Esophagus muscularis mucosa (tissue), 4 donors: ENCODE measurements around the gene GEMIN8. TPM values are rescaled to one million over a fixed set of nuclear protein-coding genes. Genes with fewer than 3 reads are reported as not detected.

Experiments
- DNase-seq: peaks from one replicate; pipeline ENCODE4 v3.0.0-alpha.2; 2017; ENCODE audit errors: extremely low spot score
- H3K27ac ChIP-seq, 4 donors: fragments of 200-600 bp; sonication (generic); replicated peaks in 1 of 4; 1 replicate in 3 of 4; 2 replicates in 1 of 4; pipeline ENCODE4 v1.5.1; 2016 to 2019; ENCODE audit warnings: mild to moderate bottlenecking in 1 of 4
- H3K27me3 ChIP-seq, 4 donors: fragments of 200-600 bp; sonication (generic); one replicate each; pipeline versions ENCODE4 v1.5.1 to v1.6.0; 2016 to 2019
- H3K36me3 ChIP-seq, 4 donors: fragments of 200-600 bp; sonication (generic); one replicate each; pipeline ENCODE4 v1.5.1; 2016 to 2019
- H3K4me1 ChIP-seq, 4 donors: fragments of 200-600 bp; sonication (generic); one replicate each; pipeline ENCODE4 v1.5.1; 2016 to 2019
- H3K4me3 ChIP-seq, 4 donors: fragments of 200-600 bp; sonication (generic); 1 replicate in 2 of 4; 2 replicates in 2 of 4; pipeline ENCODE4 v1.5.1; 2016 to 2019; ENCODE audit warnings: mild to moderate bottlenecking in 4 of 4, moderate library complexity in 1 of 4
- H3K9me3 ChIP-seq, 4 donors: fragments of 200-600 bp; sonication (generic); 1 replicate in 3 of 4; 2 replicates in 1 of 4; pipeline ENCODE4 v1.5.1; 2016 to 2019
- EP300 ChIP-seq: sonication (generic); formaldehyde crosslinking; IDR thresholded peaks from one replicate; pipeline ENCODE4 v1.6.1; 2017; ENCODE audit warnings: antibody characterized with exemption
- POLR2A ChIP-seq: fragments of 450-650 bp; IDR thresholded peaks from one replicate; pipeline ENCODE4 v1.6.1; 2017; ENCODE audit warnings: antibody characterized with exemption, moderate library complexity, mild to moderate bottlenecking, low read depth
- POLR2AphosphoS5 ChIP-seq, 2 donors: sonication (generic); formaldehyde crosslinking; IDR thresholded peaks; one replicate each; pipeline ENCODE4 v1.6.1; 2017; ENCODE audit warnings: antibody characterized with exemption in 2 of 2
- WGBS: methylation state at CpG from one replicate; pipeline ENCODE4 v1.1.5; 2018; 5-methylcytosine and 5-hydroxymethylcytosine counted together
- intact Hi-C: fragments of 100-400 bp; cut with DNase I; formaldehyde crosslinking; loops from one replicate; pipeline ENCODE4 v1.15.1; 2023
- total RNA-seq, 4 donors: library from RNA; depleted of rRNA; stranded (reverse); fragments of >200 nt; gene quantifications; one replicate each; pipeline versions ENCODE4 v1.1.0 to v1.2.1, GENCODE V29; 2016
- TF ChIP-seq, protein P1 (sequence below), 3 experiments: fragments of 200-600 bp in 2 of 3; fragments of 450-650 bp in 1 of 3; sonication (generic) in 2 of 3; IDR thresholded peaks; one replicate each; pipeline ENCODE4 v1.5.1; 2017 to 2019; ENCODE audit warnings: antibody characterized with exemption in 3 of 3, mild to moderate bottlenecking in 2 of 3, moderate library complexity in 1 of 3

The GEMIN8 gene
- total RNA-seq, 4 donors from 2014 or later: 14.4 to 31.0 (median 25.3) TPM

DNA sequence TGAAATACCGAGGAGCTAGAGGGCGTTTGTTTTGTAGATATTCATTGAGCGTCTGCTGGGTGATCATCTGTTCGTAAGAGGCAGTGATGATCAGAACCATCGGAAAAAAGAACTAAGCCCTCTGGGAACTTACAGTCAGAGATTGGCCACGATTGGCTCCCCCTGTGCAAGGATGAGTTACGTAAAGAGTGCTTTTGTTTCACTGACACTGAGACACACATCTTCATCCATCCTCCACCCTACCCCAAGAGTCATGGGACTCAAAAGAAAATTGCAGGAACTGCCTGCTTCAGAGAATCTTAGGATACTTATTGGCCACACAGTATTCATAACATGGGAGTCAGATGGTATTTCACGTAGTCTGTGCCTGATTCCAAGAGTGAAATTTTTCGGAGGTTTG is 62.1 kb downstream of the GEMIN8 start:
- H3K4me1 ChIP-seq: no peaks in the 10 kb centered on the region
- H3K4me3 ChIP-seq: no peak overlapping the region
- no peaks in the 10 kb centered on the region for H3K27me3 ChIP-seq
- no peaks in the 10 kb centered on the region for H3K9me3 ChIP-seq
- no peaks in the 10 kb centered on the region for H3K36me3 ChIP-seq
- H3K27ac ChIP-seq: no peak overlapping the region
- no peak for DNase-seq
- intact Hi-C loops: no loop called here
- TF ChIP-seq, protein P1, sequence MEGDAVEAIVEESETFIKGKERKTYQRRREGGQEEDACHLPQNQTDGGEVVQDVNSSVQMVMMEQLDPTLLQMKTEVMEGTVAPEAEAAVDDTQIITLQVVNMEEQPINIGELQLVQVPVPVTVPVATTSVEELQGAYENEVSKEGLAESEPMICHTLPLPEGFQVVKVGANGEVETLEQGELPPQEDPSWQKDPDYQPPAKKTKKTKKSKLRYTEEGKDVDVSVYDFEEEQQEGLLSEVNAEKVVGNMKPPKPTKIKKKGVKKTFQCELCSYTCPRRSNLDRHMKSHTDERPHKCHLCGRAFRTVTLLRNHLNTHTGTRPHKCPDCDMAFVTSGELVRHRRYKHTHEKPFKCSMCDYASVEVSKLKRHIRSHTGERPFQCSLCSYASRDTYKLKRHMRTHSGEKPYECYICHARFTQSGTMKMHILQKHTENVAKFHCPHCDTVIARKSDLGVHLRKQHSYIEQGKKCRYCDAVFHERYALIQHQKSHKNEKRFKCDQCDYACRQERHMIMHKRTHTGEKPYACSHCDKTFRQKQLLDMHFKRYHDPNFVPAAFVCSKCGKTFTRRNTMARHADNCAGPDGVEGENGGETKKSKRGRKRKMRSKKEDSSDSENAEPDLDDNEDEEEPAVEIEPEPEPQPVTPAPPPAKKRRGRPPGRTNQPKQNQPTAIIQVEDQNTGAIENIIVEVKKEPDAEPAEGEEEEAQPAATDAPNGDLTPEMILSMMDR (IDR thresholded peaks at IDR 0.05): no peak
- TF ChIP-seq EP300 (no peak), POLR2A (no peak), POLR2AphosphoS5 (IDR thresholded peaks at IDR 0.05) (no peak)
- WGBS: 87% methylated on average over 9 of the region's 9 CpGs

DNA sequence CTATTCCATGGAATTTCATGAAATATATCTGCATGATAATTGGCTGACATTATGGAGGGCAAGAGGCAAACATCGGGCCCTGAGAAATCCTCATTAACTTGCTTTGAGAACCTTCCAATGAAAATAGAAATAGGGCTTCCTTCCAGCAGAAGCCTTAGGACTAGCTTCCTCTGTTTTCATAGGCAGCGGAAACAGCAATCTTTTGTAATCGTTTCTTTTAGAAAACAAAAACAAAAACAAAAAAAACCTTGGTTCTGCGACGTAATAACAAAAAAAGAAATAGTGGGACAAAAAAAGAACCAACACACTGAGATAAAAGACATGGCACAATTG is 62.9 kb downstream of the GEMIN8 start:
- no peaks in the 10 kb centered on the region for H3K9me3 ChIP-seq
- intact Hi-C loops: no loop called here
- no peak for DNase-seq
- WGBS: 85% methylated on average over 5 of the region's 5 CpGs
- H3K27ac ChIP-seq: no peak overlapping the region
- TF ChIP-seq EP300 (no peak), POLR2AphosphoS5 (IDR thresholded peaks at IDR 0.05) (no peak), POLR2A (no peak)
- TF ChIP-seq, protein P1 (IDR thresholded peaks at IDR 0.05): no peak
- no peaks in the 10 kb centered on the region for H3K27me3 ChIP-seq
- H3K4me1 ChIP-seq: no peaks in the 10 kb centered on the region
- no peak overlapping the region for H3K4me3 ChIP-seq
- no peaks in the 10 kb centered on the region for H3K36me3 ChIP-seq

DNA sequence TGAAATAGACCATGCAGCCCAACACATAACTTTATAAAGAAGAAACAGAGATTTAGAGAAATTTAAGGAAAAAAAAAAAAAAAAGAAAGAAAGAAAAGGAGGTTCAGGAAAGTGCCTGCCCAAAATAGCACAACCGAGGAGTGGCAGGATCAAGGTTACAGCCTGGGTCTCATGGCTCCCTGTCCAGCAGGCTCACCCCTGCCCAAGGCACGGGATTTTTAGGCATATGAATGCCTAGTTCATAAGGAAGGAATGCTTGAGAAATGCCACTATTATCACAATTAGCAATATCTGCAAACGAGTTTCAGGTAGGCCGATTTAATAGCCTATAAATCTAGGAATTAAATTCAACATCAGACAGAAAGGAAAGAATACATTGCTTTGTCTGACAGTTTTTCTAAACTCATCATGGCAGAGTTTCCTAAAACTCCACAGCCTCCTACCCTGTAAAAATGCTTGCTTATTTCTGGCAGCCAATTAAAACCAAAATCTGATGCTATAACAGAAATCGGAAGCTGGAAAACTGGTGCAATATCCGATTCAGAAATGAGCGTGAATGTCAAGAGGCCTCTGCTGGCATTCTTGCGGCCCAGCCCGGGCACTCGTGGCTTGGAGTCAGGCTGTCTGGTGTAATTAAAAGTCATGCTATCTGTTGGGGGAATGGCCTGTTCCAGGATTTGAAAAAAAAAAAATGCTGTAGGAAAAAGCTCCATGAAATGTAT is 63.5 kb downstream of the GEMIN8 start:
- TF ChIP-seq, protein P1 (IDR thresholded peaks at IDR 0.05): no peak
- TF ChIP-seq POLR2A: no peak
- no peak for TF ChIP-seq EP300
- TF ChIP-seq POLR2AphosphoS5 (IDR thresholded peaks at IDR 0.05): no peak
- intact Hi-C loops: no loop called here
- H3K27me3 ChIP-seq: no peaks in the 10 kb centered on the region
- no peaks in the 10 kb centered on the region for H3K4me1 ChIP-seq
- no peaks in the 10 kb centered on the region for H3K9me3 ChIP-seq
- H3K27ac ChIP-seq: no peak overlapping the region
- 83% methylated on average over 10 of the region's 10 CpGs for WGBS
- DNase-seq: no peak
- H3K4me3 ChIP-seq: no peak overlapping the region
- H3K36me3 ChIP-seq: no peaks in the 10 kb centered on the region

DNA sequence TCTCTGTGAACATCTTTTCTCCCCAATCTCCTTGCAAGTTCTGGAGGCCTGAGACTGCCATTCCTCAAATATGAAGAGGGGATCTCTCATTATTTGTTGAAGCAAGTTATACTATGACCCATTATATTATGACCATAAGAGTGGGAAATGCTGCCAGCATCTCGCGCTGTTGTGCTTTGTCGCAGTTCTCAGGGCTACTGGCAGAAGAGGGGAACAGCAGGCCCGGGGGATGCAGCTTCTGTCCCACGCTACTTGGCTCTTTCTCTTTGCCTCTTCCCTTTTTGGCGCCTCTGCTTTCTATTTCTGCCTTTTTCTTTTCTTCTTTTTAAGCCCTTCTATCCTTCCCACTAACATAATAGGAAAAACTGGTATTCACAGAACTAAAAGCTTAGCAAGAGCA is 64.2 kb downstream of the GEMIN8 start:
- no peak for DNase-seq
- Histone ChIP-seq H3K9me3 (no peaks in the 10 kb centered on the region), H3K4me1 (no peaks in the 10 kb centered on the region), H3K27me3 (no peaks in the 10 kb centered on the region), H3K27ac (no peak overlapping the region), H3K4me3 (no peak overlapping the region), H3K36me3 (no peaks in the 10 kb centered on the region)
- intact Hi-C loops: no loop called here
- 63% methylated on average over 6 of the region's 6 CpGs for WGBS
- TF ChIP-seq EP300 (no peak), POLR2A (no peak), POLR2AphosphoS5 (IDR thresholded peaks at IDR 0.05) (no peak)
- TF ChIP-seq, protein P1 (IDR thresholded peaks at IDR 0.05): no peak

DNA sequence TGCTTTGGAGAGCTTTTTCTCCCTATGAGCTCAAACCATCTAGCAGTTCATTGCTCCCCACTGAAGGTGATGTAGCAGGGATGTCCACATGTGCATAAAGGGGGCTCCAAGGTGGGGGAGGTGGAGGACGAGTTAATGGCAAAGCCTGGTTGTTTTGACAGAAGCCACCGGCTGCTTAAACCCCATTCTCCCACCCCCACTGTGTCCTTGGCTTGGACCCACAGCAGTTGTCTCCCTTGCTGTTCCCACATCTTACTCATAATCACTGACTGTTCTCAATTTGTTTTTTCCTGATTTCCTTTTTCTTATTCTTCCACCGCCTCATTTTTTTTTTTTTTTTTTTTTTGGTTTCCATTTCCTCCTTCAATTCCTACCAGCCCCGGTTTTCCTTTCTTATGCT is 72.7 kb downstream of the GEMIN8 start:
- Histone ChIP-seq H3K27ac (no peak overlapping the region), H3K27me3 (no peaks in the 10 kb centered on the region), H3K4me1 (peaks cover 0 to 8% (median 0%) of the 10 kb centered on the region in 4 donors), H3K36me3 (no peaks in the 10 kb centered on the region), H3K4me3 (no peak overlapping the region), H3K9me3 (no peaks in the 10 kb centered on the region)
- DNase-seq: no peak
- intact Hi-C loops: no loop called here
- TF ChIP-seq EP300 (no peak), POLR2AphosphoS5 (IDR thresholded peaks at IDR 0.05) (no peak), POLR2A (no peak)
- TF ChIP-seq, protein P1 (IDR thresholded peaks at IDR 0.05): no peak
- WGBS: 74% methylated on average over 4 of the region's 4 CpGs
